AG09319 (cell line): ENCODE measurements around the gene ANKDD1A.

Experiments used
- DNase-seq: peaks from one replicate; pipeline ENCODE4 v3.0.0-alpha.2; 2010; ENCODE audit warnings: low read depth; ENCODE audit errors: extremely low read depth
- CTCF ChIP-seq: IDR thresholded peaks from 2 replicates; pipeline ENCODE4 v1.5.1; 2011; ENCODE audit warnings: low read depth, mild to moderate bottlenecking, inconsistent platforms, low read length, moderate library complexity

The ANKDD1A gene

GRCh38 chr15:64969401-64969800, 57.7 kb downstream of the ANKDD1A start:
- no peak for DNase-seq
- TF ChIP-seq CTCF = no peak

GRCh38 chr15:64970698-64971097, 59.0 kb downstream of the ANKDD1A start:
- no peak for TF ChIP-seq CTCF
- no peak for DNase-seq

GRCh38 chr15:64975390-64975789, 63.7 kb downstream of the ANKDD1A start:
- TF ChIP-seq CTCF = no peak
- no peak for DNase-seq

GRCh38 chr15:64979252-64979710, 67.6 kb downstream of the ANKDD1A start:
- DNase-seq = no peak
- TF ChIP-seq CTCF = no peak

- TF ChIP-seq CTCF = no peak
- DNase-seq = no peak
These were observed 70.2 kb downstream of the ANKDD1A start for GRCh38 chr15:64981812-64982431.

GRCh38 chr15:64982472-64982871, 70.8 kb downstream of the ANKDD1A start:
- DNase-seq = no peak
- no peak for TF ChIP-seq CTCF

GRCh38 chr15:64985366-64986033, 73.8 kb downstream of the ANKDD1A start:
- no peak for TF ChIP-seq CTCF
- DNase-seq = no peak
